CD8-positive, alpha-beta memory T cell (primary cell): ENCODE measurements around the gene LHFPL6. TPM values are rescaled to one million over a fixed set of nuclear protein-coding genes. Genes with fewer than 3 reads are reported as not detected.

ENCODE experiments used
- CTCF ChIA-PET: fragments of 350-600 bp; sonication (Branson Sonifier 250); formaldehyde crosslinking; loops from one replicate; lab custom pipeline; 2021; ENCODE audit warnings: antibody characterized with exemption; lab: Charles Lee
- POLR2A ChIA-PET: fragments of 350-600 bp; sonication (Branson Sonifier 250); formaldehyde crosslinking; loops from one replicate; lab custom pipeline; 2021; ENCODE audit warnings: antibody characterized with exemption; lab: Charles Lee
- DNase-seq, 5 donors: peaks; one replicate each; pipeline versions ENCODE4 v3.0.0 to v3.0.0-alpha.2; 2020 to 2022; ENCODE audit warnings: mixed read lengths in 1 of 5
- H3K27ac ChIP-seq: one replicate; pipeline ENCODE4 v1.7.0; 2013; ENCODE audit warnings: low read depth, mild to moderate bottlenecking, low read length, moderate library complexity
- H3K27me3 ChIP-seq: 2 replicates; pipeline ENCODE4 v1.7.0; 2013; ENCODE audit warnings: low read length, mild to moderate bottlenecking; ENCODE audit not compliant: insufficient read depth, poor library complexity, severe bottlenecking
- H3K36me3 ChIP-seq: 2 replicates; pipeline ENCODE4 v1.7.0; 2013; ENCODE audit warnings: mild to moderate bottlenecking, low read length, moderate library complexity; ENCODE audit not compliant: insufficient read depth
- H3K4me1 ChIP-seq: 2 replicates; pipeline ENCODE4 v1.7.0; 2013; ENCODE audit warnings: mild to moderate bottlenecking, low read length, moderate library complexity; ENCODE audit not compliant: insufficient read depth
- H3K4me3 ChIP-seq: 2 replicates; pipeline ENCODE4 v1.7.0; 2013; ENCODE audit warnings: mild to moderate bottlenecking, low read length
- H3K9me3 ChIP-seq: 2 replicates; pipeline ENCODE4 v1.7.0; 2013; ENCODE audit warnings: mild to moderate bottlenecking, low read length
- H3K27ac Mint-ChIP-seq, 8 donors: one replicate each; pipeline ENCODE4 v1.8.0; 2020 to 2021; ENCODE audit warnings: mixed read lengths in 8 of 8, mild to moderate bottlenecking in 6 of 8, inconsistent platforms in 3 of 8, moderate library complexity in 3 of 8
- H3K27me3 Mint-ChIP-seq, 2 donors: one replicate each; pipeline ENCODE4 v1.8.0; 2020 to 2021; ENCODE audit warnings: mixed read lengths in 2 of 2, mild to moderate bottlenecking in 1 of 2, moderate library complexity in 1 of 2
- H3K36me3 Mint-ChIP-seq, 3 donors: one replicate each; pipeline ENCODE4 v1.8.0; 2020 to 2021; ENCODE audit warnings: mixed read lengths in 3 of 3, inconsistent platforms in 1 of 3, mild to moderate bottlenecking in 1 of 3
- H3K4me1 Mint-ChIP-seq, 3 donors: one replicate each; pipeline ENCODE4 v1.8.0; 2020 to 2021; ENCODE audit warnings: mixed read lengths in 3 of 3, inconsistent platforms in 1 of 3, mild to moderate bottlenecking in 1 of 3
- H3K4me3 Mint-ChIP-seq, 7 donors: one replicate each; pipeline ENCODE4 v1.8.0; 2020 to 2021; ENCODE audit warnings: mixed read lengths in 7 of 7, mild to moderate bottlenecking in 6 of 7, moderate library complexity in 4 of 7, inconsistent platforms in 2 of 7
- H3K9me3 Mint-ChIP-seq, 5 donors: one replicate each; pipeline ENCODE4 v1.8.0; 2020 to 2022; ENCODE audit warnings: mixed read lengths in 5 of 5, mild to moderate bottlenecking in 3 of 5, moderate library complexity in 2 of 5, inconsistent platforms in 1 of 5
- polyA plus RNA-seq: library from polyadenylated mRNA; unstranded; fragments of 300-500 nt; fragmentation: Illumina TruSeq; gene quantifications from one replicate; pipeline ENCODE4 v1.2.3, GENCODE V29; 2021
- total RNA-seq, 2 experiments: library from RNA; stranded (reverse); gene quantifications; one replicate each; pipeline ENCODE4 v1.2.3, GENCODE V29; 2021

The LHFPL6 gene
- total and polyA plus RNA-seq, 3 experiments from 2014 or later, result 5.9 to 6.4 TPM; not detected in 1

DNA sequence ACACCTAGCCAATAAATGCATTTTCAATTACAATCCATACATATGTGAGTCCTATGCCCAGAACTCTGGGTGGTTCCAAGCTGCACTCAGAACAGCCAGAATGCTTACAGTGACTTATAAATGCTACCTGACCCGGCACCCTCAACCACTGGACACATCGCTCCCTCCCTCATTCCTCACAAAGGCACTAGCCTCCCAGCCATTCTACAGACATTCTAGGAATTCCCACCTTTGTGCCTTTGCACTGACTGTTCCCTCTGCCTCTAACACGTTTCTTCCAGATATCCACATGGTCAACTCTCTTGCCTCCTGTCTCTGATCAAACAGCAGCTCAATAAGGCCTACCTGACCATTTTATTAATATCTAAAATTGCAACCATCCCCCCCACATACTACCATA is 99.9 kb downstream of the LHFPL6 start:
- Histone ChIP-seq H3K9me3 (no peaks in the 10 kb centered on the region), H3K4me1 (no peaks in the 10 kb centered on the region), H3K27ac (no peak overlapping the region), H3K36me3 (no peaks in the 10 kb centered on the region), H3K4me3 (no peak overlapping the region), H3K27me3 (no peaks in the 10 kb centered on the region)
- no peak for DNase-seq
- ChIA-PET CTCF (no interaction called here), POLR2A (no interaction called here)
- H3K36me3 Mint-ChIP-seq, result no peaks in the 10 kb centered on the region
- no peak overlapping the region for H3K27ac Mint-ChIP-seq
- no peaks in the 10 kb centered on the region for H3K9me3 Mint-ChIP-seq
- H3K4me1 Mint-ChIP-seq, result no peaks in the 10 kb centered on the region
- no peak overlapping the region for H3K4me3 Mint-ChIP-seq
- H3K27me3 Mint-ChIP-seq, result peaks cover 2 to 13% of the 10 kb centered on the region in 2 donors

GRCh38 chr13:39501702-39502324 is 101.2 kb downstream of the LHFPL6 start:
- no peak overlapping the region for H3K27ac Mint-ChIP-seq

GRCh38 chr13:39499604-39500003 is 103.4 kb downstream of the LHFPL6 start:
- POLR2A ChIA-PET, result no interaction called here
- CTCF ChIA-PET, result no interaction called here

More at GRCh38 chr13:39501702-39502324, 101.2 kb downstream of the LHFPL6 start:
- CTCF ChIA-PET, result no interaction called here
- no peak overlapping the region for H3K27ac ChIP-seq
- no peaks in the 10 kb centered on the region for H3K36me3 Mint-ChIP-seq
- H3K4me3 ChIP-seq, result no peak overlapping the region
- no peaks in the 10 kb centered on the region for H3K4me1 Mint-ChIP-seq
- peaks cover 2 to 13% of the 10 kb centered on the region in 2 donors for H3K27me3 Mint-ChIP-seq
- no peaks in the 10 kb centered on the region for H3K36me3 ChIP-seq
- no peaks in the 10 kb centered on the region for H3K4me1 ChIP-seq
- no peak for DNase-seq
- H3K4me3 Mint-ChIP-seq, result no peak overlapping the region
- no peaks in the 10 kb centered on the region for H3K9me3 Mint-ChIP-seq
- no peaks in the 10 kb centered on the region for H3K9me3 ChIP-seq
- H3K27me3 ChIP-seq, result no peaks in the 10 kb centered on the region
- POLR2A ChIA-PET, result no interaction called here

GRCh38 chr13:39498471-39499114 is 104.4 kb downstream of the LHFPL6 start:
- no peaks in the 10 kb centered on the region for H3K36me3 ChIP-seq
- no peak overlapping the region for H3K4me3 ChIP-seq
- Mint-ChIP-seq H3K27ac (no peak overlapping the region), H3K27me3 (peaks cover 3 to 4% of the 10 kb centered on the region in 2 donors), H3K36me3 (no peaks in the 10 kb centered on the region), H3K4me3 (no peak overlapping the region), H3K4me1 (no peaks in the 10 kb centered on the region), H3K9me3 (no peaks in the 10 kb centered on the region)
- no peaks in the 10 kb centered on the region for H3K27me3 ChIP-seq
- H3K27ac ChIP-seq, result no peak overlapping the region
- POLR2A ChIA-PET, result no interaction called here
- CTCF ChIA-PET, result no interaction called here
- DNase-seq, result no peak
- no peaks in the 10 kb centered on the region for H3K9me3 ChIP-seq
- no peaks in the 10 kb centered on the region for H3K4me1 ChIP-seq

More at GRCh38 chr13:39499604-39500003, 103.4 kb downstream of the LHFPL6 start:
- DNase-seq, result no peak
- H3K27me3 ChIP-seq, result no peaks in the 10 kb centered on the region
- H3K36me3 ChIP-seq, result no peaks in the 10 kb centered on the region
- Mint-ChIP-seq H3K9me3 (no peaks in the 10 kb centered on the region), H3K36me3 (no peaks in the 10 kb centered on the region), H3K27me3 (peaks cover 1 to 7% of the 10 kb centered on the region in 2 donors), H3K4me3 (no peak overlapping the region), H3K4me1 (no peaks in the 10 kb centered on the region), H3K27ac (no peak overlapping the region)
- no peaks in the 10 kb centered on the region for H3K4me1 ChIP-seq
- no peak overlapping the region for H3K4me3 ChIP-seq
- no peak overlapping the region for H3K27ac ChIP-seq
- H3K9me3 ChIP-seq, result no peaks in the 10 kb centered on the region

DNA sequence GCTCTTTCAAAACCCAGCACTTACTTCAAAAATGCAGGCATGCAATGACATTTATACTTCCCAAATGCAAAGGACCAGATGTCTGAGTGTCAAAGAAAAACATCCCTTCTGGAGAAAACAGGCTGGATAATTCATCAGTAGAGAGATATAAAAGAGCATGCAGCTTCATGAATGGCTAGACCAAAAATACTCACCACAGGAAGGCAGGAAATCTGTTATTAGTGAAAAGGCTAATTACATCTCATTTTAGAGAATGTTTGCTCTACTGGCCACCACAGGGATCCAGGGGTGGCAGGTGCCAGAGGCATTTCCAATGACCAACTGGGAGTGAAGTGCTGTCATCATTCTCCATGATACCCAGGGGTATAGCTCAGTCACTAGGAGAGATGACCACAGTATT is 106.5 kb downstream of the LHFPL6 start:
- CTCF ChIA-PET, result no interaction called here
- no peak for DNase-seq

GRCh38 chr13:39494633-39495032 is 108.4 kb downstream of the LHFPL6 start:
- CTCF ChIA-PET, result no interaction called here
- Mint-ChIP-seq H3K9me3 (no peaks in the 10 kb centered on the region), H3K4me3 (no peak overlapping the region), H3K27me3 (peaks cover 4% of the 10 kb centered on the region in 2 donors), H3K27ac (peak overlapping the region in 1 of 8 donors; percentile 6), H3K36me3 (no peaks in the 10 kb centered on the region), H3K4me1 (no peaks in the 10 kb centered on the region)
- no peaks in the 10 kb centered on the region for H3K4me1 ChIP-seq
- H3K4me3 ChIP-seq, result no peak overlapping the region
- POLR2A ChIA-PET, result no interaction called here
- H3K27me3 ChIP-seq, result no peaks in the 10 kb centered on the region
- H3K27ac ChIP-seq, result no peak overlapping the region
- no peaks in the 10 kb centered on the region for H3K36me3 ChIP-seq
- no peaks in the 10 kb centered on the region for H3K9me3 ChIP-seq
- no peak for DNase-seq

More for the DNA sequence above, 106.5 kb downstream of the LHFPL6 start:
- H3K27me3 Mint-ChIP-seq, result peaks cover 4 to 7% of the 10 kb centered on the region in 2 donors
- no peaks in the 10 kb centered on the region for H3K27me3 ChIP-seq
- H3K4me3 ChIP-seq, result no peak overlapping the region
- H3K9me3 ChIP-seq, result no peaks in the 10 kb centered on the region
- H3K4me1 Mint-ChIP-seq, result no peaks in the 10 kb centered on the region
- no peaks in the 10 kb centered on the region for H3K36me3 Mint-ChIP-seq
- no peaks in the 10 kb centered on the region for H3K4me1 ChIP-seq
- H3K36me3 ChIP-seq, result no peaks in the 10 kb centered on the region
- H3K9me3 Mint-ChIP-seq, result no peaks in the 10 kb centered on the region
- no peak overlapping the region for H3K27ac ChIP-seq
- H3K4me3 Mint-ChIP-seq, result no peak overlapping the region
- no peak overlapping the region for H3K27ac Mint-ChIP-seq
- POLR2A ChIA-PET, result no interaction called here

DNA sequence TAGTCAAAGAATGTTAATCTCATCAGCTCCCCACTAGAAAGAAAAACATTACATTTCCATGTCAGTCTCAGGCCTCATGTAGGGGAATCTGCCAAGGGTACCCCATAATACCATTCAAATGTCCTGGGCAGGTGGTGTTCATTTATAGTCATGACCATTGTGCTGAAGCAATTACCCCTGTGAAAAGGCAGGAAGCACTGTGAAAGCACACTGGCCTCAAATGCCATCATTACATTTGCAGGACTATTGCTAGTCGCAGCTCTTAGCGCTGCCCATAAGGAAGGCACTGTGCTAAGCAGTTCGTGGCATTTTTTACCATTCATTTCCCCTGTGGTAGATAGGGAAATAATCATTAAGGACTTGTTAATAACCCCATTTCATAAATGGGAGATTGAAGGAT is 109.0 kb downstream of the LHFPL6 start:
- peaks cover 4% of the 10 kb centered on the region in 2 donors for H3K27me3 Mint-ChIP-seq
- no peak for DNase-seq
- H3K36me3 ChIP-seq, result no peaks in the 10 kb centered on the region
- H3K27ac ChIP-seq, result no peak overlapping the region
- H3K4me1 ChIP-seq, result no peaks in the 10 kb centered on the region
- H3K27me3 ChIP-seq, result no peaks in the 10 kb centered on the region
- POLR2A ChIA-PET, result no interaction called here
- no peaks in the 10 kb centered on the region for H3K9me3 Mint-ChIP-seq
- no peaks in the 10 kb centered on the region for H3K36me3 Mint-ChIP-seq
- H3K4me3 Mint-ChIP-seq, result no peak overlapping the region
- no peaks in the 10 kb centered on the region for H3K4me1 Mint-ChIP-seq
- H3K9me3 ChIP-seq, result no peaks in the 10 kb centered on the region
- H3K27ac Mint-ChIP-seq, result no peak overlapping the region
- no peak overlapping the region for H3K4me3 ChIP-seq
- CTCF ChIA-PET, result no interaction called here

GRCh38 chr13:39490136-39490535 is 112.9 kb downstream of the LHFPL6 start:
- Mint-ChIP-seq H3K9me3 (no peaks in the 10 kb centered on the region), H3K4me1 (no peaks in the 10 kb centered on the region), H3K36me3 (no peaks in the 10 kb centered on the region), H3K4me3 (no peak overlapping the region), H3K27me3 (peaks cover 4 to 8% of the 10 kb centered on the region in 2 donors), H3K27ac (no peak overlapping the region)
- Histone ChIP-seq H3K27me3 (peaks cover 3% of the 10 kb centered on the region), H3K27ac (no peak overlapping the region), H3K36me3 (no peaks in the 10 kb centered on the region), H3K4me1 (no peaks in the 10 kb centered on the region), H3K9me3 (no peaks in the 10 kb centered on the region), H3K4me3 (no peak overlapping the region)
- ChIA-PET POLR2A (no interaction called here), CTCF (no interaction called here)
- no peak for DNase-seq
